Endothelial cell of umbilical vein (primary cell): Measurements from ENCODE around the gene SLC9A9. TPM values are rescaled to one million over a fixed set of nuclear protein-coding genes. Genes with fewer than 3 reads are reported as not detected.

Experiments
- BruUV-seq: library from RNA; stranded (reverse); fragments of 400-500 nt; replicated peaks from 2 replicates; lab custom pipeline; 2021; lab: Mats Ljungman, UMichigan
- CTCF ChIA-PET: fragments of 300-600, 350-600 bp; sonication (Branson Sonifier 250); formaldehyde crosslinking; loops from one replicate; lab custom pipeline; 2021; ENCODE audit warnings: antibody characterized with exemption, inconsistent platforms; lab: Charles Lee
- POLR2A ChIA-PET: fragments of 300-600, 350-600 bp; sonication (Branson Sonifier 250); formaldehyde crosslinking; loops from one replicate; lab custom pipeline; 2021; ENCODE audit warnings: antibody characterized with exemption, inconsistent platforms; lab: Charles Lee
- DNase-seq: peaks from one replicate; pipeline ENCODE4 v3.0.0-alpha.2; 2011; ENCODE audit warnings: low read depth, low spot score
- FAIRE-seq: peaks from 2 replicates; lab custom pipeline; 2011; peaks lifted over from hg19 to GRCh38; lab: Jason Lieb, UNC
- H2AFZ ChIP-seq: 2 replicates; pipeline ENCODE4 v1.6.0; 2012; ENCODE audit warnings: low read depth, low read length, control low read depth, inconsistent platforms
- H3K27ac ChIP-seq: 2 replicates; pipeline ENCODE4 v1.5.1; 2011; ENCODE audit warnings: low read depth, mild to moderate bottlenecking, control low read depth, low read length, moderate library complexity; ENCODE audit not compliant: insufficient read depth
- H3K27me3 ChIP-seq, 2 experiments: 2 replicates each; pipeline versions ENCODE4 v1.6.0 to v1.6.1; 2011; ENCODE audit warnings: low read length in 2 of 2, mixed read lengths in 1 of 2; ENCODE audit not compliant: control insufficient read depth in 2 of 2, insufficient read depth in 2 of 2
- H3K36me3 ChIP-seq, 2 experiments: 2 replicates in 1 of 2; 3 replicates in 1 of 2; pipeline ENCODE4 v1.5.1; 2011; ENCODE audit warnings: low read length in 2 of 2, mild to moderate bottlenecking in 1 of 2, moderate library complexity in 1 of 2; ENCODE audit not compliant: control insufficient read depth in 2 of 2, insufficient read depth in 2 of 2; ENCODE audit errors: extremely low read depth in 1 of 2
- H3K4me1 ChIP-seq: 3 replicates; pipeline ENCODE4 v1.5.1; 2011; ENCODE audit warnings: mild to moderate bottlenecking, low read length; ENCODE audit not compliant: control insufficient read depth, insufficient read depth; ENCODE audit errors: extremely low read depth
- H3K4me2 ChIP-seq: 2 replicates; pipeline ENCODE4 v1.6.1; 2011; ENCODE audit warnings: low read length, control low read depth, mixed read lengths; ENCODE audit not compliant: insufficient read depth
- H3K4me3 ChIP-seq, 3 experiments: fragments of 200-600 bp in 1 of 3; sonication (generic), shearing (Covaris generic) in 1 of 3; replicated peaks in 1 of 3; 2 replicates each; pipeline ENCODE4 v1.5.1; 2011 to 2016; ENCODE audit warnings: control low read depth in 3 of 3, low read length in 3 of 3, mild to moderate bottlenecking in 2 of 3, inconsistent platforms in 1 of 3, low read depth in 1 of 3, moderate library complexity in 1 of 3; ENCODE audit not compliant: insufficient read depth in 1 of 3
- H3K79me2 ChIP-seq: 2 replicates; pipeline ENCODE4 v1.6.0; 2012; ENCODE audit warnings: low read length, inconsistent platforms; ENCODE audit not compliant: control insufficient read depth, insufficient read depth
- H3K9ac ChIP-seq: replicated peaks from 2 replicates; pipeline ENCODE3; 2011; ENCODE audit warnings: low read length, control low read depth; ENCODE audit not compliant: insufficient read depth; ENCODE audit errors: extremely low read depth
- H3K9me1 ChIP-seq: replicated peaks from 3 replicates; pipeline ENCODE4 v1.6.0; 2011; ENCODE audit warnings: mild to moderate bottlenecking, low read length; ENCODE audit not compliant: control insufficient read depth, insufficient read depth; ENCODE audit errors: extremely low read depth
- H3K9me3 ChIP-seq: replicated peaks from 2 replicates; pipeline ENCODE4 v1.5.1; 2012; ENCODE audit warnings: low read length, inconsistent platforms; ENCODE audit not compliant: control insufficient read depth, insufficient read depth
- H4K20me1 ChIP-seq: replicated peaks from 2 replicates; pipeline ENCODE3; 2011; ENCODE audit warnings: mild to moderate bottlenecking, low read length; ENCODE audit not compliant: control insufficient read depth, insufficient read depth; ENCODE audit errors: extremely low read depth
- EZH2 ChIP-seq: IDR thresholded peaks from 2 replicates; pipeline ENCODE4 v1.6.1; 2012; ENCODE audit warnings: borderline replicate concordance, low read depth, mild to moderate bottlenecking, moderate library complexity, low read length, inconsistent platforms; ENCODE audit not compliant: severe bottlenecking
- FOS ChIP-seq: IDR thresholded peaks from 2 replicates; pipeline ENCODE4 v1.6.1; 2011; ENCODE audit warnings: mild to moderate bottlenecking, low read length, moderate library complexity, borderline replicate concordance; ENCODE audit not compliant: insufficient read depth
- GATA2 ChIP-seq: IDR thresholded peaks from 2 replicates; pipeline ENCODE4 v1.7.0; 2011; ENCODE audit warnings: low read depth, mild to moderate bottlenecking, moderate library complexity, mixed read lengths, low read length; ENCODE audit not compliant: insufficient read length, insufficient read depth
- JUN ChIP-seq: IDR thresholded peaks from 2 replicates; pipeline ENCODE4 v1.6.1; 2011; ENCODE audit warnings: borderline replicate concordance, low read depth; ENCODE audit not compliant: insufficient read length, insufficient read depth
- MYC ChIP-seq: IDR thresholded peaks from one replicate; pipeline ENCODE4 v1.6.1; 2011; ENCODE audit warnings: mild to moderate bottlenecking, low read depth, low read length
- POLR2A ChIP-seq: IDR thresholded peaks from 2 replicates; pipeline ENCODE4 v1.6.1; 2012; ENCODE audit warnings: low read depth, mild to moderate bottlenecking, control low read depth, low read length
- POLR2AphosphoS5 ChIP-seq: IDR thresholded peaks from 2 replicates; pipeline ENCODE4 v1.6.1; 2012; ENCODE audit warnings: low read depth, mild to moderate bottlenecking, control low read depth, low read length, moderate library complexity; ENCODE audit not compliant: insufficient read depth
- dilution Hi-C: fragments of 300-500 bp; cut with MboI; formaldehyde crosslinking; loops from one replicate; pipeline ENCODE4 v1.15.0; 2019; ENCODE audit warnings: low sequenced_read_pairs; ENCODE audit not compliant: extremely low pct_ligation_motif_present
- intact Hi-C: fragments of 100-400 bp; cut with micrococcal nuclease; formaldehyde crosslinking; loops from one replicate; pipeline ENCODE4 v1.10.0; 2022
- polyA plus RNA-seq, 4 experiments: library from polyadenylated mRNA; depleted of rRNA in 3 of 4; stranded (reverse) in 3 of 4; unstranded in 1 of 4; fragments of >200 nt; gene quantifications; 2 replicates each; pipeline versions ENCODE4 v1.2.1 to v1.2.3, GENCODE V29; 2011 to 2012; ENCODE audit warnings: missing spikeins in 1 of 4
- total RNA-seq: library from RNA; stranded (reverse); gene quantifications from 2 replicates; pipeline ENCODE4 v1.2.3, GENCODE V29; 2021
- TF ChIP-seq, protein P1 (sequence below): IDR thresholded peaks from 2 replicates; pipeline ENCODE4 v1.6.1; 2011; ENCODE audit not compliant: insufficient read depth, insufficient read length
- TF ChIP-seq, protein P2 (sequence below), 2 donors: IDR thresholded peaks; 1 replicate in 1 of 2; 2 replicates in 1 of 2; pipeline ENCODE4 v1.5.1; 2011; ENCODE audit warnings: low read length in 2 of 2, mild to moderate bottlenecking in 2 of 2, moderate library complexity in 2 of 2, control low read depth in 1 of 2, inconsistent platforms in 1 of 2, low read depth in 1 of 2; ENCODE audit not compliant: insufficient read depth in 1 of 2; ENCODE audit errors: extremely low read depth in 1 of 2

SLC9A9 gene
- total and polyA plus RNA-seq, 2 donors (not counting 3 experiments of a cell fraction or from before 2014, with no cell fraction given) = 1.5 to 1.8 TPM

DNA sequence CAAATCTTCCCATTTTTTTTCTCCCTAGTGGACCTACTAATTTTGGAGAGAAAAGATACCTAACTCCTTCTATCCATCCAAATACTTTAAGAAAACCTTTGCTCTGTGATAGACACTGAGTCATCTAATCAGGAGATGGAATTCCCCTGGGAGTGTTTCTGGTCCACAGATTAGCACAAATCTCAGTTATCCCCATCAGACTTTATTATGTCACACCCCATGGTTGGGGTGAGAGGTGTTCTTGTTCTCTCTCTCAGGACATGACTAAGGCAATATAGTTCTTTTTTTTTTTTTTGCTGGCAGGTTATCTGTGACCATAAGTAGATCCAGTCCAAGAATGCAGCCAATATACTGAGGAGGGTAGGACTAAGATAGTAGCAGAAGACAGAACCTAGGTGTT lies 15.8 kb downstream of the SLC9A9 start:
- H3K4me3 ChIP-seq = no peak overlapping the region
- FAIRE-seq (no peak), DNase-seq (peak; percentile 18)
- ChIA-PET POLR2A (no interaction called here), CTCF (no interaction called here)
- no peak overlapping the region for H3K9ac ChIP-seq
- intact Hi-C loops (no loop called here), dilution Hi-C loops (no loop called here)
- no peaks in the 10 kb centered on the region for H4K20me1 ChIP-seq
- no peak overlapping the region for H3K4me2 ChIP-seq
- H2AFZ ChIP-seq = no peak overlapping the region
- H3K4me1 ChIP-seq = peaks cover 17% of the 10 kb centered on the region
- no peak overlapping the region for H3K27ac ChIP-seq
- no peaks in the 10 kb centered on the region for H3K79me2 ChIP-seq
- H3K9me1 ChIP-seq = no peaks in the 10 kb centered on the region
- H3K9me3 ChIP-seq = no peaks in the 10 kb centered on the region
- H3K36me3 ChIP-seq = no peaks in the 10 kb centered on the region
- BruUV-seq = no TSS peak
- no peak for TF ChIP-seq MYC
- TF ChIP-seq FOS = no peak
- no peak for TF ChIP-seq GATA2
- no peak for TF ChIP-seq EZH2
- no peak for TF ChIP-seq POLR2A
- no peak for TF ChIP-seq POLR2AphosphoS5
- TF ChIP-seq, protein P1, sequence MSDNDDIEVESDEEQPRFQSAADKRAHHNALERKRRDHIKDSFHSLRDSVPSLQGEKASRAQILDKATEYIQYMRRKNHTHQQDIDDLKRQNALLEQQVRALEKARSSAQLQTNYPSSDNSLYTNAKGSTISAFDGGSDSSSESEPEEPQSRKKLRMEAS = no peak
- no peaks in the 10 kb centered on the region for H3K27me3 ChIP-seq

DNA sequence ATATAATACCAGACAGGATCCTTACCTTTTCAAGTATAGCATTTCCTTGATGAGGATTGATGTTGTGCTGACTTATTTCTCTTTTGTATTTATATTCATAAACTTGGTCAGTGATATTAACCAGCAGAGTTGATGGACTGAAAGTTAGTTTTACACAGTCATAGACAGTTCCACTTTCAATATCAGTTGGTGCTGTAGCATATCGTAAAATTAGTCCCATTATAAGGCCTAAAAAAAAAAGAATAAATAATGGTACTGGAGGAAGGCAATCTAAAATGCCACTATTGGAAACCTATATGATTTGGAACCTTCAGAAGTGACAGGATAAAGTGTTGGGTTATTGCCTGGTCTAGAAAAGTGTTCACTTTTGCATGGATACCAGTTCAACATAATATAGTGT lies 16.3 kb downstream of the SLC9A9 start:
- H3K79me2 ChIP-seq = no peaks in the 10 kb centered on the region
- no peak overlapping the region for H3K27ac ChIP-seq
- H3K9me1 ChIP-seq = no peaks in the 10 kb centered on the region
- no peak overlapping the region for H3K4me2 ChIP-seq
- H3K4me3 ChIP-seq = no peak overlapping the region
- H3K9me3 ChIP-seq = no peaks in the 10 kb centered on the region
- intact Hi-C loops = loop anchor here (2.0 kb wide), 1 partner anchor 17 kb away; the partner anchor contains the start of gene SLC9A9
- peaks cover 17% of the 10 kb centered on the region for H3K4me1 ChIP-seq
- no peak overlapping the region for H3K9ac ChIP-seq
- dilution Hi-C loops = no loop called here
- H3K36me3 ChIP-seq = no peaks in the 10 kb centered on the region
- no TSS peak for BruUV-seq
- ChIA-PET POLR2A (no interaction called here), CTCF (interaction anchor here (1.2 to 1.5 kb wide), 2 partner anchors 16 to 17 kb away, joined by 3 read pairs; partner anchors contain the start of gene SLC9A9)
- FAIRE-seq (no peak), DNase-seq (no peak)
- no peaks in the 10 kb centered on the region for H3K27me3 ChIP-seq
- no peak for TF ChIP-seq POLR2A
- TF ChIP-seq MYC = no peak
- TF ChIP-seq, protein P1 = no peak
- no peak for TF ChIP-seq EZH2
- TF ChIP-seq GATA2 = no peak
- TF ChIP-seq, protein P2, sequence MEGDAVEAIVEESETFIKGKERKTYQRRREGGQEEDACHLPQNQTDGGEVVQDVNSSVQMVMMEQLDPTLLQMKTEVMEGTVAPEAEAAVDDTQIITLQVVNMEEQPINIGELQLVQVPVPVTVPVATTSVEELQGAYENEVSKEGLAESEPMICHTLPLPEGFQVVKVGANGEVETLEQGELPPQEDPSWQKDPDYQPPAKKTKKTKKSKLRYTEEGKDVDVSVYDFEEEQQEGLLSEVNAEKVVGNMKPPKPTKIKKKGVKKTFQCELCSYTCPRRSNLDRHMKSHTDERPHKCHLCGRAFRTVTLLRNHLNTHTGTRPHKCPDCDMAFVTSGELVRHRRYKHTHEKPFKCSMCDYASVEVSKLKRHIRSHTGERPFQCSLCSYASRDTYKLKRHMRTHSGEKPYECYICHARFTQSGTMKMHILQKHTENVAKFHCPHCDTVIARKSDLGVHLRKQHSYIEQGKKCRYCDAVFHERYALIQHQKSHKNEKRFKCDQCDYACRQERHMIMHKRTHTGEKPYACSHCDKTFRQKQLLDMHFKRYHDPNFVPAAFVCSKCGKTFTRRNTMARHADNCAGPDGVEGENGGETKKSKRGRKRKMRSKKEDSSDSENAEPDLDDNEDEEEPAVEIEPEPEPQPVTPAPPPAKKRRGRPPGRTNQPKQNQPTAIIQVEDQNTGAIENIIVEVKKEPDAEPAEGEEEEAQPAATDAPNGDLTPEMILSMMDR (IDR thresholded peaks at IDR 0.05; ENCODE audit: extremely low read depth in 1 of 2, insufficient read depth in 1 of 2, low read depth in 1 of 2, low read length in 2 of 2) = no peak
- TF ChIP-seq FOS = no peak
- no peak for TF ChIP-seq POLR2AphosphoS5
- TF ChIP-seq JUN = no peak
- H2AFZ ChIP-seq = no peak overlapping the region
- no peaks in the 10 kb centered on the region for H4K20me1 ChIP-seq
